ENCODE measurements around the gene SYT12. TPM values are rescaled to one million over a fixed set of nuclear protein-coding genes. Genes with fewer than 3 reads are reported as not detected.

SYT12 gene
- total RNA-seq, 1 experiment from 2014 or later, result 4.3 TPM

GRCh38 chr11:67020949-67021348 lies 2.0 kb upstream of the SYT12 start (continued):
- TF ChIP-seq REST (IDR thresholded peaks at IDR 0.05; ENCODE audit: low read depth) (no peak), EZH2phosphoT487 (IDR thresholded peaks at IDR 0.05; ENCODE audit: borderline replicate concordance) (no peak), ELF1 (IDR thresholded peaks at IDR 0.05; ENCODE audit: borderline replicate concordance, low read depth) (no peak), EGR1 (IDR thresholded peaks at IDR 0.05; ENCODE audit: low read depth) (no peak), CEBPB (IDR thresholded peaks at IDR 0.05; ENCODE audit: low read depth) (no peak)

- BruUV-seq (replicated peaks), result no TSS peak
- Histone ChIP-seq H3K79me2 (ENCODE audit: insufficient read depth, low read length) (no peaks in the 10 kb centered on the region), H3K27ac (ENCODE audit: low read depth, low read length) (peak overlapping the region; percentile 70), H3K4me3 (replicated peaks in 1 of 2; ENCODE audit: low read depth in 1 of 2, low read length in 2 of 2) (peak overlapping the region; percentile 37 to 55), H3K4me2 (ENCODE audit: low read length) (peak overlapping the region; percentile 72), H3K27me3 (ENCODE audit: insufficient read depth, low read length) (no peaks in the 10 kb centered on the region), H3K9ac (ENCODE audit: low read length) (peak overlapping the region; percentile 47), H3K4me1 (ENCODE audit: control insufficient read depth in 1 of 2, insufficient read depth in 2 of 2, low read length in 2 of 2) (peaks cover 40 to 49% of the 10 kb centered on the region in 2 experiments), H3K9me3 (ENCODE audit: control insufficient read depth in 1 of 2, insufficient read depth in 1 of 2, low read depth in 1 of 2, low read length in 2 of 2) (no peaks in the 10 kb centered on the region), H3K36me3 (ENCODE audit: control insufficient read depth in 1 of 2, insufficient read depth in 2 of 2, low read length in 2 of 2) (no peaks in the 10 kb centered on the region), H2AFZ (ENCODE audit: low read depth, low read length, poor library complexity, severe bottlenecking) (peak overlapping the region; percentile 30), H4K20me1 (ENCODE audit: insufficient read depth) (no peaks in the 10 kb centered on the region), H3K9me2 (ENCODE audit: insufficient read depth) (no peaks in the 10 kb centered on the region)
- POLR2A ChIA-PET, result interaction anchor here (0.7 to 1.0 kb wide), 4 partner anchors 11 to 633 kb away, joined by 3 read pairs; no protein-coding TSS in a partner anchor
- intact Hi-C loops (cut with micrococcal nuclease), result loop anchor here (5.0 kb wide), 3 partner anchors 35 to 615 kb away; no protein-coding TSS in a partner anchor
- ATAC-seq (peak; percentile 77), DNase-seq (ENCODE audit: low read depth, low spot score) (peak; percentile 75)
- CTCF ChIA-PET, result interaction anchor here (0.6 to 1.7 kb wide), 25 partner anchors 9 to 383 kb away, joined by 3 to 6 read pairs (median 3); no protein-coding TSS in a partner anchor
- RAD21 ChIA-PET (ENCODE audit: low non-redundant PET in 1 of 2, low total read pairs in 2 of 2, uncharacterized antibody in 2 of 2, unreplicated experiment in 2 of 2), result interaction anchor here (0.6 to 1.8 kb wide), 6 partner anchors 25 to 637 kb away, joined by 3 to 6 read pairs (median 4); no protein-coding TSS in a partner anchor
- TF ChIP-seq RAD21 (IDR thresholded peaks at IDR 0.05; ENCODE audit: low read depth) (0 out of 2 replicates have a peak, but pooled peaks have one; percentile 24), POLR2A (IDR thresholded peaks at IDR 0.05; ENCODE audit: borderline replicate concordance, extremely low read depth, insufficient read depth, insufficient read length) (no peak), ATF3 (IDR thresholded peaks at IDR 0.05) (no peak), MAX (IDR thresholded peaks at IDR 0.05) (peak; percentile 75), JUND (IDR thresholded peaks at IDR 0.05) (peak; percentile 83), EZH2phosphoT487 (IDR thresholded peaks at IDR 0.05; ENCODE audit: borderline replicate concordance) (no peak), YY1 (IDR thresholded peaks at IDR 0.05; ENCODE audit: extremely low read depth, insufficient replicate concordance, low read depth, low read length) (peak; percentile 27), FOSL1 (IDR thresholded peaks at IDR 0.05; ENCODE audit: low read depth) (peak; percentile 84), REST (IDR thresholded peaks at IDR 0.05; ENCODE audit: low read depth) (no peak), ZNF274 (IDR thresholded peaks at IDR 0.05; ENCODE audit: low read depth, low read length) (no peak), EZH2 (IDR thresholded peaks at IDR 0.05) (no peak), SRF (IDR thresholded peaks at IDR 0.05; ENCODE audit: low read depth) (no peak)
These were observed 497 bp upstream of the SYT12 start for GRCh38 chr11:67022341-67022933.
